ENCODE measurements around the gene RHOG. TPM values are rescaled to one million over a fixed set of nuclear protein-coding genes. Genes with fewer than 3 reads are reported as not detected.

Gene RHOG
- total RNA-seq, 2 experiments from 2014 or later, result 101 to 106 TPM

DNA sequence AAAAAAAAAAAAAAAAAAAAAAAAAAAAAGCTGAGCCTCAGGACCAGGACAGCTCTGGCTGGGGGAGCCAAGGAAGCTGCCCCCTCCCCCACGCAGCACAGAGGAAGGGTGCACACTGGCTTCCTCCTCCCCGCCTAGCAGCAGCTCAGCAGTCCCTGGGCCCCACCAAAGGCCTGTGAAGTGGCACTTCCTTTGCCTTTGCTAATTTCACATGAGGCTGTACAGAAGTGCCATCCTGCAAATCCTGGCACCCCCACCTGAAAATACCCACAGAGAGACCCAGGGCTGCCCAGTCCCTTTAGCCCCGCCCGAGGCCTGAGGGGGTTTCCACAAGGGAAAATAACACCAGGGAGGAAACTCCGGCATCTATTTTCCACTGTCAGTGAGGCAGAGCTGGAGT lies 3.9 kb downstream of the RHOG start:
- Mint-ChIP-seq H3K4me1 (ENCODE audit: low read depth) (peaks cover 81% of the 10 kb centered on the region), H3K27me3 (no peaks in the 10 kb centered on the region), H3K27ac (peak overlapping the region; percentile 95), H3K4me3 (peak overlapping the region; percentile 94), H3K36me3 (ENCODE audit: low read depth) (peaks cover 64% of the 10 kb centered on the region), H3K9me3 (no peaks in the 10 kb centered on the region)
- ChIA-PET POLR2A (interaction anchor here (0.5 to 15.1 kb wide), 11 partner anchors 8 to 236 kb away, joined by 3 to 577 read pairs (median 4); partner anchors contain the start of genes NUP98, PGAP2 and STIM1), CTCF (interaction anchor here (0.7 to 10.7 kb wide), 3 partner anchors 16 to 58 kb away, joined by 3 to 216 read pairs (median 4); partner anchors contain the start of gene STIM1)
- peak; percentile 4 for ATAC-seq (ENCODE audit: poor library complexity)
- H3K9me3 ChIP-seq (ENCODE audit: control insufficient read depth in 1 of 2, insufficient read depth in 1 of 2, low read length in 2 of 2), result no peaks in the 10 kb centered on the region
- no peak for TF ChIP-seq CTCF (IDR thresholded peaks at IDR 0.05)
- peak overlapping the region; percentile 90 to 97 for H3K27ac ChIP-seq (ENCODE audit: low read depth in 1 of 2, low read length in 2 of 2)
- peaks cover 26% of the 10 kb centered on the region for H3K36me3 ChIP-seq (ENCODE audit: insufficient read depth, low read length)
- intact Hi-C loops (cut with DNase I, micrococcal nuclease), result loop anchor here in 1 of 2 experiments (5.0 kb wide), 1 partner anchor 40 kb away; the partner anchor contains the start of gene NUP98
- peak in 12 of 14 experiments; percentile 25 to 85 (median 64) for DNase-seq
- H3K4me1 ChIP-seq (ENCODE audit: insufficient read depth, low read length), result peaks cover 80% of the 10 kb centered on the region
- no peaks in the 10 kb centered on the region for H3K27me3 ChIP-seq (ENCODE audit: control insufficient read depth in 1 of 2, insufficient read depth in 2 of 2, low read length in 2 of 2)
- H3K4me3 ChIP-seq (ENCODE audit: low read length), result peak overlapping the region; percentile 95

- Histone ChIP-seq H3K27me3 (ENCODE audit: control insufficient read depth in 1 of 2, insufficient read depth in 2 of 2, low read length in 2 of 2) (no peaks in the 10 kb centered on the region), H3K4me1 (ENCODE audit: insufficient read depth, low read length) (peaks cover 85% of the 10 kb centered on the region), H3K36me3 (ENCODE audit: insufficient read depth, low read length) (peaks cover 38% of the 10 kb centered on the region), H3K27ac (ENCODE audit: low read depth in 1 of 2, low read length in 2 of 2) (peak overlapping the region; percentile 8 to 47), H3K4me3 (ENCODE audit: low read length) (no peak overlapping the region), H3K9me3 (ENCODE audit: control insufficient read depth in 1 of 2, insufficient read depth in 1 of 2, low read length in 2 of 2) (no peaks in the 10 kb centered on the region)
- no peak for TF ChIP-seq CTCF (IDR thresholded peaks at IDR 0.05)
- POLR2A ChIA-PET, result interaction anchor here (1.1 to 15.1 kb wide), 4 partner anchors 17 to 113 kb away, joined by 3 to 577 read pairs (median 40); partner anchors contain the start of genes PGAP2 and STIM1
- Mint-ChIP-seq H3K27me3 (no peaks in the 10 kb centered on the region), H3K27ac (peak overlapping the region; percentile 95), H3K4me3 (peak overlapping the region; percentile 94), H3K4me1 (ENCODE audit: low read depth) (peaks cover 84% of the 10 kb centered on the region), H3K36me3 (ENCODE audit: low read depth) (peaks cover 70% of the 10 kb centered on the region), H3K9me3 (no peaks in the 10 kb centered on the region)
- intact Hi-C loops (cut with DNase I, micrococcal nuclease), result loop anchor here in 1 of 2 experiments (5.0 kb wide), 1 partner anchor 38 kb away; the partner anchor contains the start of gene NUP98
- no peak for ATAC-seq (ENCODE audit: poor library complexity)
- DNase-seq, result no peak
- CTCF ChIA-PET, result interaction anchor here (1.1 to 10.7 kb wide), 2 partner anchors 11 to 17 kb away, joined by 3 to 216 read pairs; partner anchors contain the start of gene STIM1
Measured at GRCh38 chr11:3835751-3836150, 5.0 kb downstream of the RHOG start.

- no peak for TF ChIP-seq CTCF (IDR thresholded peaks at IDR 0.05)
- H3K4me3 Mint-ChIP-seq, result peak overlapping the region; percentile 77
- no peaks in the 10 kb centered on the region for H3K9me3 Mint-ChIP-seq
- peaks cover 47% of the 10 kb centered on the region for H3K36me3 ChIP-seq (ENCODE audit: insufficient read depth, low read length)
- H3K4me1 Mint-ChIP-seq (ENCODE audit: low read depth), result peaks cover 88% of the 10 kb centered on the region
- H3K27me3 Mint-ChIP-seq, result no peaks in the 10 kb centered on the region
- POLR2A ChIA-PET, result interaction anchor here (0.8 to 15.1 kb wide), 4 partner anchors 18 to 93 kb away, joined by 3 to 577 read pairs (median 3); partner anchors contain the start of genes PGAP2 and STIM1
- peak overlapping the region; percentile 95 for H3K27ac Mint-ChIP-seq
- DNase-seq (peak in 2 of 14 experiments; percentile 41 to 46), ATAC-seq (ENCODE audit: poor library complexity) (no peak)
- intact Hi-C loops (cut with DNase I, micrococcal nuclease), result loop anchor here in 1 of 2 experiments (5.0 kb wide), 1 partner anchor 38 kb away; the partner anchor contains the start of gene NUP98
- H3K27ac ChIP-seq (ENCODE audit: low read depth in 1 of 2, low read length in 2 of 2), result peak overlapping the region; percentile 8 to 47
- peak overlapping the region; percentile 15 for H3K4me3 ChIP-seq (ENCODE audit: low read length)
- no peaks in the 10 kb centered on the region for H3K9me3 ChIP-seq (ENCODE audit: control insufficient read depth in 1 of 2, insufficient read depth in 1 of 2, low read length in 2 of 2)
- no peaks in the 10 kb centered on the region for H3K27me3 ChIP-seq (ENCODE audit: control insufficient read depth in 1 of 2, insufficient read depth in 2 of 2, low read length in 2 of 2)
- CTCF ChIA-PET, result interaction anchor here (1.1 to 10.7 kb wide), 3 partner anchors 10 to 18 kb away, joined by 3 to 216 read pairs (median 7); partner anchors contain the start of gene STIM1
- peaks cover 74% of the 10 kb centered on the region for H3K36me3 Mint-ChIP-seq (ENCODE audit: low read depth)
- peaks cover 92% of the 10 kb centered on the region for H3K4me1 ChIP-seq (ENCODE audit: insufficient read depth, low read length)
Measured at GRCh38 chr11:3834664-3835461, 5.9 kb downstream of the RHOG start.

Measured in CD4-positive, alpha-beta T cell (primary cell).